ENCODE results near the gene SMIM14. TPM values are rescaled to one million over a fixed set of nuclear protein-coding genes. Genes with fewer than 3 reads are reported as not detected.
"Not testable (repeated sequence)": the region's sequence is repeated elsewhere in the genome, so short reads cannot be mapped to it uniquely, and the experiment has no call there.

SMIM14 gene
- polyA plus RNA-seq, 3 donors: 13.6 to 152 (median 140) TPM

GRCh38 chr4:39533541-39533940 lies 105.1 kb downstream of the SMIM14 start:
- intact Hi-C loops (cut with micrococcal nuclease): no loop called here
- Histone ChIP-seq H3K27ac (ENCODE audit: low read depth in 1 of 2, low read length in 2 of 2) (no peak overlapping the region), H3K79me2 (ENCODE audit: insufficient read depth, low read length) (no peaks in the 10 kb centered on the region), H4K20me1 (ENCODE audit: insufficient read depth, low read length) (no peaks in the 10 kb centered on the region), H3K4me3 (replicated peaks in 1 of 3; ENCODE audit: low read depth in 2 of 3, low read length in 3 of 3) (no peak overlapping the region), H3K4me1 (ENCODE audit: control insufficient read depth in 1 of 2, insufficient read depth in 2 of 2, low read length in 2 of 2) (peaks cover 1 to 2% of the 10 kb centered on the region in 2 donors), H3K4me2 (replicated peaks; ENCODE audit: extremely low read depth, low read length, poor library complexity, severe bottlenecking) (no peak overlapping the region), H2AFZ (ENCODE audit: insufficient read depth, low read depth, low read length, poor library complexity, severe bottlenecking) (no peak overlapping the region), H3K27me3 (ENCODE audit: control insufficient read depth in 2 of 2, insufficient read depth in 2 of 2, low read length in 2 of 2) (no peaks in the 10 kb centered on the region), H3K9me3 (replicated peaks in 1 of 2; ENCODE audit: control insufficient read depth in 1 of 2, insufficient read depth in 1 of 2, low read length in 2 of 2) (peaks cover 0 to 10% of the 10 kb centered on the region in 2 donors), H3K36me3 (replicated peaks in 1 of 2; ENCODE audit: control insufficient read depth in 1 of 2, insufficient read depth in 2 of 2, low read length in 2 of 2) (peaks cover 2 to 6% of the 10 kb centered on the region in 2 donors), H3K9ac (ENCODE audit: insufficient read depth, low read length, poor library complexity, severe bottlenecking) (no peak overlapping the region)
- no peak for TF ChIP-seq CTCF (IDR thresholded peaks at IDR 0.05)
- peaks cover 30 to 49% of the 10 kb centered on the region in 2 donors for H3K36me3 Mint-ChIP-seq
- no peaks in the 10 kb centered on the region for H3K27me3 Mint-ChIP-seq (ENCODE audit: low read depth in 3 of 3)
- WGBS (ENCODE audit: insufficient coverage): 95% methylated on average over 3 of the region's 5 CpGs
- no peak overlapping the region for H3K27ac Mint-ChIP-seq
- DNase-seq: no peak
- H3K4me1 Mint-ChIP-seq: peaks cover 3% of the 10 kb centered on the region
- H3K4me3 Mint-ChIP-seq: no peak overlapping the region
- peaks cover 22 to 44% (median 27%) of the 10 kb centered on the region in 7 donors for H3K9me3 Mint-ChIP-seq

- peak overlapping the region in 1 of 7 donors; percentile 50 for H3K27ac Mint-ChIP-seq
- H3K27ac ChIP-seq (ENCODE audit: low read depth in 1 of 2, low read length in 2 of 2); H3K79me2 ChIP-seq (ENCODE audit: insufficient read depth, low read length); H3K4me3 Mint-ChIP-seq; DNase-seq; H3K9ac ChIP-seq (ENCODE audit: insufficient read depth, low read length, poor library complexity, severe bottlenecking); H3K4me1 ChIP-seq (ENCODE audit: control insufficient read depth in 1 of 2, insufficient read depth in 2 of 2, low read length in 2 of 2); H3K27me3 Mint-ChIP-seq (ENCODE audit: low read depth in 3 of 3); H4K20me1 ChIP-seq (ENCODE audit: insufficient read depth, low read length); H3K36me3 ChIP-seq (replicated peaks in 1 of 2; ENCODE audit: control insufficient read depth in 1 of 2, insufficient read depth in 2 of 2, low read length in 2 of 2); intact Hi-C loops (cut with micrococcal nuclease); H2AFZ ChIP-seq (ENCODE audit: insufficient read depth, low read depth, low read length, poor library complexity, severe bottlenecking); H3K4me3 ChIP-seq (replicated peaks in 1 of 3; ENCODE audit: low read depth in 2 of 3, low read length in 3 of 3); H3K4me2 ChIP-seq (replicated peaks; ENCODE audit: extremely low read depth, low read length, poor library complexity, severe bottlenecking); H3K27me3 ChIP-seq (ENCODE audit: control insufficient read depth in 2 of 2, insufficient read depth in 2 of 2, low read length in 2 of 2); H3K4me1 Mint-ChIP-seq: not testable (repeated sequence)
- WGBS (ENCODE audit: insufficient coverage): no CpG with 5 or more reads among the region's 3 CpGs
- peaks cover 22 to 44% (median 27%) of the 10 kb centered on the region in 7 donors for H3K9me3 Mint-ChIP-seq
- H3K9me3 ChIP-seq (replicated peaks in 1 of 2; ENCODE audit: control insufficient read depth in 1 of 2, insufficient read depth in 1 of 2, low read length in 2 of 2): peaks cover 0 to 10% of the 10 kb centered on the region in 2 donors
- H3K36me3 Mint-ChIP-seq: peaks cover 30 to 49% of the 10 kb centered on the region in 2 donors
Measured at GRCh38 chr4:39532237-39532636, 106.4 kb downstream of the SMIM14 start.
